GM23248 (cell line): ENCODE data around the gene HELLS.

Source experiments
- EZH2 ChIP-seq: fragments of 200-600 bp; sonication (generic); IDR thresholded peaks from 2 replicates; pipeline ENCODE4 v1.6.1; 2018; ENCODE audit warnings: antibody characterized with exemption, mild to moderate bottlenecking; ENCODE audit not compliant: insufficient read depth, poor library complexity, severe bottlenecking
- EZH2phosphoT487 ChIP-seq: fragments of 200-600 bp; sonication (generic); IDR thresholded peaks from 2 replicates; pipeline ENCODE4 v1.6.1; 2018; ENCODE audit warnings: antibody characterized with exemption, moderate library complexity, mild to moderate bottlenecking, low read depth; ENCODE audit not compliant: insufficient read depth

GRCh38 chr10:94639902-94640301, 94.3 kb downstream of the HELLS start:
- TF ChIP-seq EZH2phosphoT487 (no peak), EZH2 (no peak)
